Germinal center (tissue), 1 donor: ENCODE measurements around the gene SIMC1.

ENCODE experiments used
- DNase-seq: peaks from one replicate; pipeline ENCODE4 v3.0.0; 2012; ENCODE audit warnings: mixed read lengths, low spot score

Gene SIMC1

DNA sequence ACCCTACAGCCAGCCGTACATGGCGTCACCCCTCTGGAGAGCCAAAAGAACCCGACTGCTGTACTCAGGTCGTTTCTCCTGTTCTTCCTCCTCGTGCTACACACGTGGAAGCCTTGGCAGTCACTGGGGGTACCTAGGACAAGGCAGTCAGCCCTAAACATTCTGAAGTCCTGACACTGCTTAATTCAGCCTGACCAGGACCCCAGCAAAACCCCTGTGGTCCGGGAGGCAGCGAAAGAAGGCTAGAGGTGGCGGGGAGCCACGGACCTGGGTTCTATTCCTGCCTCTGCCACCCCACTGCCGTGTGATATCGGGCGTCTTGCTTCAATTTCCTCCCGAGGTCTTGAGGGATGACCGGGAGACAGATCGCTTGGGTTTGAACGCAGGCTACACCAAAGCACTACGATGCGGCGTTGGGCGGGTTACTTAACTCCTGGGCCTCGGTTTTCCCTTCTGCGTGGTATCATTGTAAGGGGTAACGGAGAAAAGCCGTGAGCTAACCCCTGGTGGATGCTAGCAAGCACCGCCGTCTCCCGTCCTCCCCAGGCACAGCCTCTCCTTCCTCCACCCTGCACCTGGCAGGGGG lies 126.6 kb downstream of the SIMC1 start:
- DNase-seq = no peak

DNA sequence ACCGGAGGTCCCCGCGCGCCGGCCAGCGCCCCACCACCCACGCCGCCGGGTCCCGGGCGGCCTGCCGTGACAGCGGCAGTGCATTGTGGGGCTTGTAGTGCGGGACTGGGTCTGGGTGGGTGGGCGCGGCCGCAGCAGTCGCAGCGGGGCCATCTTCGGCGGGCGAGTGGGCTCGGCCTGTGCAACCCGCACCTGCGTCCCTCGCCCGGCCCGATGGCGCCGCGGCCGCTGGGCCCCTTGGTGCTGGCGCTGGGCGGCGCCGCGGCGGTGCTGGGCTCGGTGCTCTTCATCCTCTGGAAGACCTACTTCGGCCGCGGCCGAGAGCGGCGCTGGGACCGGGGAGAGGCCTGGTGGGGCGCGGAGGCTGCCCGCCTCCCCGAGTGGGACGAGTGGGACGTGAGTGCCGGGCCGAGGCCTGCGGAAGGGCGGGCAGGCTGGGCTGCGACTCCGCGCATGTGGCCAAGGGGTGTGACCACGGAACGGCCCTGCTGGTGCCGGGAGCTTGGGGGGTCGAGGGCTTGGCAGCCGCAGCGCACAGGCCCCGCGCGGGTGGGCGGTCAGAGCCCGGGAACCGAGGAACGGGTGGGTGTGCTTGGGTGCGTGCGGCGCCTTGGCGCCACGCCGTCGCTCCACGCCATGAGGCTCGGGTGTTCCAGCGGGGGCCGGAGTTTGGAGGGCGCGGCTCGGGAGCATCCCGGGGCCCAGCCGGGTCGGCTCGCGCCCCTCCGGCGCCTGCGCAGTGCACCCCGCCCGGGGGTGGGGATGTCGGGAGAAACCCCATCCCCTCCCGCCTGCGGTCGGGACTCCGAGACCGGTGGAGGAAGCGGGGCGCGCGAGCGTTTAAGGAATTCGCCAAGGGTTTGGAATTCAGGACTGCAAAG lies 127.4 kb downstream of the SIMC1 start, which contains the start of gene ARL10:
ARL10 (plus strand) TSS at position 137 of the 881 bp plus-strand sequence; CDS start at position 214, 77 bp downstream.
- DNase-seq = peak; percentile 54

DNA sequence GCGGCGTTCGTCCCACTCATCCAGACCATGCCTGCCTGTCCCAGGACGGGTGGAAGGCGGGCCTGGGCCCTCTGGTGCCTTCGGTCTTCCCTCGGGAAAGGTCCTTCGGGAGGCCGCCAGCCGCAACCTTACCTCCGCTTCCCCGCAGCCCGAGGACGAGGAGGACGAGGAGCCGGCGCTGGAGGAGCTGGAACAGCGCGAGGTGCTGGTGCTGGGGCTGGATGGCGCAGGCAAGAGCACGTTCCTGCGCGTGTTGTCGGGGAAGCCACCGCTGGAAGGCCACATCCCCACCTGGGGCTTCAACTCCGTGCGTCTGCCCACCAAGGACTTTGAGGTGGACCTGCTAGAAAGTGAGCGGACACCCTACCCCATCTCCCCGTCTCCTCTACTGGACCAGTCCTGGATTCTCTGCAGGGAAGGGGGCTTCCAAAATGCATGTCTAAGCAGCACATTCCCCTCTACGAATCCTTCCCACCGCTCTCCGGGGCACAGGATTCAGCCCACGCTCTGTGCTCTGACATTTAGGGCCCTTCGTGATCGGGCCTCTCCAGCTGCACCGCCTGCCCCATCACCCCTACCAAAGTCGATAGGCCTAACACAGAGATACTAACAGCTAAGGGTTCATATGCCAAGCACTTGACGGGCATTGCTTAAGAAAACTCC lies 128.1 kb downstream of the SIMC1 start:
- DNase-seq = no peak

DNA sequence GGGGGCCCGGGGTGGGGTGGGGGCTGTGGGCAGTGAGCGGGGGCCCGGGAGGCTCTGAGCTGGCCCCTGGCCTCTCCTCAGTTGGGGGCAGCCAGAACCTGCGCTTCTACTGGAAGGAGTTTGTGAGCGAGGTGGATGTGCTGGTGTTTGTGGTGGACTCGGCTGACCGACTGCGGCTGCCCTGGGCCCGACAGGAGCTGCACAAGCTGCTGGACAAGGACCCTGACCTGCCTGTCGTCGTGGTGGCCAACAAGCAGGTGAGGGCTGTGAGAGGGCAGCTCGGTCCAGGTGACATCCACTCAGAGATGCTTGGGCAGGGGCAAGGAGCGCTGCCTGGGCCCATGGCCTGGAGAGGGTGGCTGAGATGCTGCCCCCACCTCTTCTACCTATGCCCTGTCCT lies 130.5 kb downstream of the SIMC1 start:
- no peak for DNase-seq

DNA sequence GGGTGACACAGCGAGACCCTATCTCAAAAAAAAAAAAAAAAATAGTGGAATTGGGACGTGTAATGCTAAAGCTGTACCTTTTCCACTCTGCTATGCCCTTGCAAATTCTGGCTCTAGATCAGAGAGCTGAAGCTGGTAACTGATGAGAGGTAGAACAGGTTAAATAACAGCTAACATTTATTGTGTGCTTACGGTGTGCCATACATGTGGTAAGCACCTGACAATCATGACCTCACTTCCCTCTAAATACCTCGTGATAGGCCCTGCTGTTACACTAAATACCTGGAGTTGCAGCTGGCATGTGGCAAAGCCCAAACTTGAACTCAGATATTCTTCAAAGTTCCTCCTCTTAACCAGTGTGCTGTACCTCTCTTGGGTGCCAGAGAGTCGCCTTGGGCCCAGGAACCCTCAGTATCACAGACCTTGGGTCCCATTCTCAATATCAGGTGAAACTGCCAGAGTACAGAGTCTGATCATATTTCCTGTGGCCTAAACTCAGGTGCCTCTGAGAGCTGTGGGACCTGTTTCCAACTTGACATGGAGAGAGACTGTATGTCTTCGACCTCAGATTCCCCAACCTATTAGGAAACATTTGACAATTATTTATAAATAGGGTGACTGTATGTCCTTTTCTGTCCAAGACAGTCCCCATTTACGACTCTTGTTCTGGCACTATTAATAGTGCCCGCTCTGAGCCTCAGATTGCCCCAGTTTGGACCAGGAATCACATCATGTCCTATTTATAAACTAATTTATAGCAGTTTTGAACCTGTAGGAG lies 131.9 kb downstream of the SIMC1 start:
- DNase-seq = no peak

DNA sequence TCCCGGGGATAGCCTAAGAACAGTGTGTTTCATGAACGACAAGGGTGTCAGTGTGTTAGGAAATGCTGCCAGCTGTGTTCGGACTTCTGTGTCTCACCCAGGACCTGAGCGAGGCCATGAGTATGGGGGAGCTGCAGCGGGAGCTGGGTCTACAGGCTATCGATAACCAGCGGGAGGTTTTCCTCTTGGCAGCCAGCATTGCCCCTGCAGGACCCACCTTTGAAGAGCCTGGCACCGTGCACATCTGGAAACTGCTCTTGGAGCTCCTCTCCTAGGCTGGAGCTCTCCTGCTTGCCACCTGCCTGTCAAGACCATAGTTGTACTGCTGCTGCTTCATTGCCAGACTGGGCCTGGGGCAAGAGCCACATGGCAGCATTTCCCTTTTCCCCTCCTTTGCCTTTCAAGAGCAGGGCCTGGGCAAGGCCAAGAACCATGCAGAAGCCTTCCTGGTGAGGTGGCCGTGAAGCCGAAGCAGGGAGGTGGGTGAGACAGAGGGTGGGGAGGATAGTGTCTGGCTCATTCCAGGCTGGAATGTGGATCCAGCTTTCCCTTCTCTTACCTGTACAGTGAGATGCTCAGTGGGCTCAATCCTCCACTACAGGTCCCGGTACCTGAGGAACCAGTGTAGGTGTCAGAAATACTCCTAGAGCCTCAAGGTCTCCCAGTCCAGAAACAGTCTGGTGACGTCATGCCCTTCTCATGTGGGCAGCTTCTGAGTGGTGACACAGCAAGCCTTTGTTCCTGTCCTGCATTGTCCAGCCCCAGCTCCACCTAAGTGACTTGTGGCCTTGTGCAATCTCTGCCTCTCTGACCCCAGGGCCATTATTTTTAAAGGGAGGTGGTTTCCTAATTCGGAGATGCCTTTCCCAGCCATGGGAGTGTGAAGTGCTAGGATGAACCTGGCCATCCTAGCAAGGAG lies 133.7 kb downstream of the SIMC1 start:
- DNase-seq = no peak

DNA sequence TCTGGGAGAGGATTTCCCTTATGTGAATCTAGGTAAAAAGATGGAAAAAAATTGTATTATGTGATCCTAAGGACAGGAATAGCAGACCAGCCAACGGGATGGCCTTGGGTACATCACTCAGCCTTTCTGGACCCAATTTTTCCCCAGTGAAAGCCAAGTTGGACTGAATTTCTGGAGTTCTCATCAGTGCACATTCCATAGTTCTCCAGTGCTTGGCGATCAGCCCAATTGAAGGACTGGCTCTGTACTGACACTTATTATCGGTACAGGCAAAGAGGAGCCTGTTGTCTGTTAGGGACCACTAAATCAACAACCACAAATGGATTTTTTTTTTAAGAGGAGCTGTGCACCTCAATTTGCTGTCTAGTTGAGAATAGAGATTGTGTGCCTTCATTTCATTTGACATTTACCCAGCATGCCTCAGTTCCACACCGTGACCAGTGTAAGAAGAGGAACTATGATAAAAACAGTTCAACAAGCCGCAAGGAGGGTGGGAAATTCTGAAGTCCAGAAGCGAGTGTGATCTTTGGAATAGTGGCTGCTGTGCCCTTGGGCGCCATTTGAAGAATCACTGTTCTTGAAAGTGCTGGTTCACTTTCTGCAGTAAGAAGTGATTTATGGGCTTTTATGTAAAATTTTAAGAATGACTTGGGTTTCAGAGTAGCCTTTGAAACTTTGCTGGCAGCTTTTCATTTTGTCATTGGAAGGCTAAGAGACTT lies 135.0 kb downstream of the SIMC1 start:
- DNase-seq = peak; percentile 26

DNA sequence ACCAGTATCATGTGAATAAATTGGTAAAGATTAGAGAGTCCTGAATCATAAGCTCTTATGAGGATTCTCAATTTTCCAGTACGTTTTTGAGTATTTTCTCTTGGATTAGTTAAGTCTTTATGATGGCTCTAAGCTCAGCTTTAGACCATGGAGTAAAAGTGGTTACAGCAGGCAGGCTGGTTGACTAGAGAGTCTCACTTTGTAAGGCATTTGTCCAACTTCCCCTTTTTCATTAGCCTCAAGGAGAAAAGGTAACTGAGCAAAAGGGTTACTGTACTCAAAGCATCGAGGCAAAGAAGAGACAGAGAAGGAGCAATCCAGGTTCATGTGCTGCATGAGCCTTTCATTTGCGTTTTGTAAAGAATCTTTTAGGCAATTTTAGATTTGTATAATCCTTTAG lies 141.7 kb downstream of the SIMC1 start:
- DNase-seq = peak; percentile 23

DNA sequence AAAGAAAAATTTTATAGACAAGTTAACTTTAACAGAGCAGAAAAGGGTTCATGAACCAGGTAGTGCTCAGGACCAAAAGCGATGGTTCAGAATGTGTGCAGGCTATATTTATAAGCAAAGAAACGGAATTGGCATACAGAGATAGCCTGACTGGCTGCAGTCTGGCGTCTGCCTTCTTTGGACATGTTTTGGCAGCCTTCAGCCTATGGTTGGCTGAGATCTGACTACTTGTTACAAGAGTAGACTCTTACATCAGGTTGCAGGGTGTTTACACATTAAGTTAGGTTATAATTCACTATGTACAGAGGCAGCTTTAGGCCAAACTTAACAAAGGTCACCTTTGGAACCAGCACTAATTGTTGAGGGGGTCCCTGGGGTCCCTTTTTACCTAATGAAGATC lies 143.2 kb downstream of the SIMC1 start:
- no peak for DNase-seq

DNA sequence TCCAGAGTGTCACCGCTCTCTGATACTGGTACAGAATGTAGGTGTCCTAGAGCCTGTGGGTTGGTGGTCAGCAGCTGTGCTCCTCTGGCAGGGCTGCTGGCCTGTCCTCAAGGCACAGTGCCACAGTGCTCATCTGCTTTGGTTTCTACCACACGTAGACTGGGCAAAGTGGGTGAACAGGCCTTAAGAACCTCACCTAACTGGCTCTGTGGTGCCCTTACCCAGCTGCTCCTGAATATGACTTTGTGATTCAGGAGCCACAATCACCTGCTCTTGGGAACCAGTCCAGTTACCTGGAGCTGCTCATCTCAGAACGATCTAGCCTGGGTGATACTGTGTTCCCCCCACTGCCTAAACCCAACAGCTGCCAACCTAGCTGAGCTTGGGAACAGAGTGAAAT lies 143.8 kb downstream of the SIMC1 start:
- no peak for DNase-seq

DNA sequence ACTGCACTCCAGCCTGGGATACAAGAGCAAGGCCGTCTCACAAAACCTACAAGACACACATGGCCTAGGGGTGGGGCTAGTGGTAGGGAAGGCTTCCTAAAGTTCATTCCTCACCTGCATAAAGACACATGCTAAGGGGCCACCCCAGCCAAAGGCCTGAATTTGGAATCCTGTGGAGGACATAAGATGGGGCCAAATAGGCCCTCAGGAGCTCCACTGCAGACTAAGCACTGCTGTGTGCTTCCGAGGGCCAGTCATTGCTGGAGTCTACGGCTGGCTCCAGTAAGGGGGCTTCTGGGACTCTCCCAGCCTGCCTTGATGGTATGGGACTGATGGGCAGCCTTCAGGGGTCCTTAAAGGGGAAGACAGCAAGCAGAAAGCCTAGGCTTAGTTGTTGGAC lies 144.5 kb downstream of the SIMC1 start:
- no peak for DNase-seq

DNA sequence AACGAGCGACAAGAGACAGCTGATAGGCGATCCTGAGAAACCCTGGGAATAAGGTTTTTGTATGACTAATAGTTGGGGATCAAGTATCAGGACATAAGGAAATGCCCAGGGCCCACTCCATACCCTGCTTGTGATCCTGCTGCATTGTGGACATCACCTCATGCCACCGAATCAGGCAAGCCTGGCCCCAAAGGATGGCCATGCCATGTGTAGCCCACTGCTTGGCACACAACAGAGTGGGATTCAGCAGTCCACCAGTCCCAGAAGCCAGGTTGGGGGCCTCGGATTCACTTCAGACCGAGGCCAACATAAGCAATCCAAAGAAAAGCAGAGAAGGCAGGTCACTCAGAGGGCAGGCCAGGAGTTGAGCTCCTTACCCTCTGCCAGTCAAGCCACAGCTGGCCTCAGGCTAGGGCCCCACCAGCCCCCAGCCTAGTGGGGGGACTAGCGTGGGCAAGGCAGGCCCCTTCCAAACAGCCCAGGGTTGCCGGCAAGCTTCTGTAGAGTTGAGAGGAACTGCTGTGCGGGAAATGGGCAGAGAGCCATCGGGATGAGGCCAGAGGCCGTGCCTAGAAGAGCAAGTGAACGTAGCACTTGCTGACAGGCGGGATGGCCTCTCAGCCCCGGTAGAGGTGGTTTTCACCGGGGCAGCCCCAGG lies 145.2 kb downstream of the SIMC1 start:
- DNase-seq = no peak

DNA sequence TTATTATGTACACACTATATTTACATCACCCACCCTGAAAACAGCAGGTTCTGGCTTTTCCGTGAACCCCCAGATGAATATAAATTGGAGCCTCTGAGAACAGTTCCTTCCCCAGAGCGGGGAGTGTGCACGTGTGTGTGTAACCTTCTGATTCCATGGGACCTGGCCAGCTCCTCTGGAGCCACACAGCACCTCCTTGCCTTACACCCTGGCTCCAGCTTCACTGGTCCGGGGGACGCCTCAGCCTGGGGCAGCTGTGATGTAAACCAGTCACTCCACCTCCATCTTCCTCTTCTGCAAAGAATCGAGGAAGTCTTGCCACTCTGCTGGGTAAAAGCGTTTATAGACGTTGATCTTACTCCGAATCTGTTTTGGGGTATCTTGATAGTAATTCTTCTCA lies 145.7 kb downstream of the SIMC1 start:
- DNase-seq = no peak

DNA sequence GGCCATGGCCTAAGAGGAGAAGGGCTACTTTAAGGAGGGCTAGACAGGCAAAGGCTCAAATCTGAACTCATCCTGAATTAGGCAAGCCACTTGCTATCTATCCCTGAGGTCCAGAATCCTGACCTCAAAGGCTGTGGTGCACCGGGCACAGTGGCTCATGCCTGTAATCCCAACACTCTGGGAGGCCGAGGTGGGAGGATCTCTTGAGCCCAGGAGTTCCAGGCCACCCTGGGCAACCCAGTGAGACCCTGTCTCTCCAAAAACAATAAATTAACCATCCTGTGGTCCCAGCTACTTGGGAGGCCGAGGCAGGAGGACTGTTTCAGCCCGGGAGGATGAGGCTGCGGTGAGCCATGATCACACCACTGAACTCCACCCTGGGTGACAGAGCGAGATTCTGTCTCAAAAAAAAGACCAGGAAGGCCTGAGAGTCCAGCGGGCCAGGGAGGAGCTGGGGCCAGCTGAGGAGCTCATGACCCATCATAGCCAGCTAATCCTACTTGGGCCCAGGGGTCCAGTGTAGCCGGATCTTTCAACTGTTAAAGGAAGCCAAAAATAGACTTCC lies 146.2 kb downstream of the SIMC1 start:
- DNase-seq = no peak

DNA sequence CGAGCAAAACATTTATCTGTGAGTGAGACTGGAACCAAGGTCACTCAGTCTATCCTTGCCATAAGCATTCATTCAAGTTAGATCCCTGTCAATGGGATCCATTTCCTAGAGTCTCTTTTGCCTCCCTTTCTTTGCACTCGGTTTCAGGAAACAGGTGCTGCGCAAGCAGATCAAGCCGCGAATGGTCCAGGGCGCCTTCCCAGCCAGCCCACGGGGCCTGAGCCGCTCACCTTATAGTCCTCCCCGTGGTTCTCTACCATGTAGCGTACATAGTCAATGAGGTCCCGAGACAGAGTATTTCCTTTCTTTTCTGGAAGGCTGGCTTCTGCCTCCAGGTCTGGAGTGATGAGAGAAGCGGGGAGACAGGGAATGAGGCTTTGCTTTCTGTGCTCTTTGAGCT lies 146.8 kb downstream of the SIMC1 start:
- DNase-seq = no peak

DNA sequence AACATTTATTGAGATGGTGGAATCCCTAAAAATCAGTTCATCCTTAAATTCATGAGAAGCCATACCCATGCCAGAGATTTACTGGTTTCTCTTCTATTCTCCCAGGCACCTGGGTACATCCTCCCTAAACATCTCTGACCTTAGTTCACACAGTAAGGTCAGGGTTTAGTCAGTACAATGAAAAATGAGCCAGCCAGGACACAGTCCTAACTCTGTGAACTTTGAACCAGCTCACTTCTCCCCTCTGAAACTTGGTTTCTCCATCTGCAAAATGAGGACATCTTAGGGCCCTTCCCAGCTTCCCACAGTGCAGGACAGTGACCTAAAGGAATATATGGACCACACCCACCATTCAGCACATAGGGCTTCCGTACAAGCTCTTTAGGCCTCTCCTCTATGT lies 148.3 kb downstream of the SIMC1 start:
- DNase-seq = no peak

DNA sequence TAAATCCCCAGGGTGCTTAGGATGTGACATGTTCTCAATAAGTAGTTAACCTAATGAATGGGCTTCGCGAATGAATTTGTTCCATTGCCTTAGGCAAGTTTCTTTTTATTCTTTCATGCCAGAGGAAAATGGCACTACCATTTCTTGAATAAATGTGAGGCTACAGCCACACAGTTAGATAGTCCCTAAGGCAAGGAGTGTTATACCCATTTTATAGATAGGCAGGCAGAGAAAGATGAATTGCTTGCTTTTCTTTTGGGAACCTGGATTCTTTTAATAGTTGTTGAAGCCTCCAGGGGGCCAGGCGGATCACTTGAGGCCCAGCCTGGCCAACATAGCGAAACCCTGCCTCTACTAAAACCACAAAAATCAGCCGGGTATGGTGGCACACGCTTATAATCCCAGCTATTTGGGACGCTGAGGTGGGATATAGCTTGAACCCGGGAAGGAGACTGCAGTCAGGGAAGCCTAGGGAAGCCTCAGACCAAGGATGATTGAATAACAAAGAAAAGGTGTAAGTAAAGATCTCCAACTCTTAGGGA lies 149.2 kb downstream of the SIMC1 start:
- no peak for DNase-seq

DNA sequence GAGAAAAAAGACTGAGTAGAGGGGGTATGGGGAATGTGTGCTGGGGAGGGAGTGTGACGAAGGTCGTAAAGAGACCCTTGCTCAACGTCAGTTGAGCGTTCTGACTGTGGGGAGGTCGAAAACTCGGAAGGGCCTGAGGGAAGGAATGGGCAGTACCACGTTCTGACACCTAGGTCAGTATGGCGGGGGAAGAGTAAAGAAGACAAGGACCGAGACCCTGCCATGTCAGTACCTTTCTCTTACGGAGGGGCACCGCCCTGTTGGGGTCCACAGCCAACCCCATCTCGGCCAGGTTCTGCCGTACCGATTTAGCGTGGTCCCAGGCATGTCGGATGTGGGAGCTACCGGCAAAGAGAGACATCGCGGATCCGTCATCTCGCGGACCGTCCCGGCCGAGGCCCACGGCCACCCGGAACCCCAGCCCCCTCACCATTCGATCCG lies 149.8 kb downstream of the SIMC1 start:
- DNase-seq = no peak

DNA sequence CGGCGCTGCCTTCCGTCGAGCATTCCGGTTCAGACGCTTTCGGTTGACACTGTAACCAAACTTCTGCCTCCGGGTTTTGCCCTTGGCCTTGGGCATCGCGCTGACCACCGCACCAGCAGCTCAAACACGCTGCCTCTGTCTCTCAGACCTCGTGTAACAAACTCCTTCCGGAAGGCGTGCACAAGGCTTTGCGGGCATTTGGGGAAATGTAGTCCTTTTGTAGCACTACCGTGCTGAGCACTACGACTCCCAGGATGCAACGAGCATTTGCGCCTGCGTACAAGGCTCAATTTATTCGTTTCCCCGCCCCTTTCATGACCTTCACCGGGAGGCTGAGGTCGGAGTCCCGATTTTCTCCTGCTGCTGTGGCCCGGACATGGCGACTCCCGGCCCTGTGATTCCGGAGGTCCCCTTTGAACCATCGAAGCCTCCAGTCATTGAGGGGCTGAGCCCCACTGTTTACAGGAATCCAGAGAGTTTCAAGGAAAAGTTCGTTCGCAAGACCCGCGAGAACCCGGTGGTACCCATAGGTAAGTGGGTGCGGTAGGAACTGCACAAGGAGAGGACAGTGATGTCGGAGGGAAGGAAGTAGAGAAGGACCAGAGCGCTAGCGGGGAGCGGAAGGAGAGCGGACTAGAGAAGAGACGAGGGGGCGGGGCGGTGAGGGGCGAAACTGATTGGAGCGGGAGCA lies 150.4 kb downstream of the SIMC1 start, which contains the start of the genes HIGD2A and NOP16:
HIGD2A (plus strand) TSS at position 308 of the 691 bp plus-strand sequence; CDS start at position 377, 69 bp downstream.
NOP16 (minus strand) TSS at position 155 of the 691 bp plus-strand sequence; CDS start at position 96, 59 bp downstream.
- peak; percentile 97 for DNase-seq
